HAP-1 (cell line): ENCODE results near the gene PHLPP1.
"Not testable (repeated sequence)": the region's sequence is repeated elsewhere in the genome, so short reads cannot be mapped to it uniquely, and the experiment has no call there.

Experiments
- DNase-seq, 2 experiments: peaks; one replicate each; pipeline ENCODE4 v3.0.0-alpha.2; 2016 to 2020; ENCODE audit warnings: low spot score in 2 of 2
- H3K27me3 ChIP-seq: fragments of 250-450 bp; sonication (Bioruptor Pico); 2 replicates; pipeline ENCODE4 v1.5.1; 2020; ENCODE audit warnings: low read depth, mild to moderate bottlenecking, moderate library complexity
- H3K36me3 ChIP-seq: fragments of 250-450 bp; sonication (Bioruptor Pico); replicated peaks from 2 replicates; pipeline ENCODE4 v1.5.1; 2020; ENCODE audit warnings: mild to moderate bottlenecking
- H3K4me1 ChIP-seq: fragments of 250-450 bp; sonication (Bioruptor Pico); 2 replicates; pipeline ENCODE4 v1.5.1; 2020; ENCODE audit warnings: mild to moderate bottlenecking
- H3K4me3 ChIP-seq: fragments of 250-450 bp; sonication (Bioruptor Pico); 2 replicates; pipeline ENCODE4 v1.5.1; 2020; ENCODE audit warnings: mild to moderate bottlenecking, moderate library complexity
- H3K9me3 ChIP-seq: fragments of 250-450 bp; sonication (Bioruptor Pico); 2 replicates; pipeline ENCODE4 v1.5.1; 2020; ENCODE audit warnings: mild to moderate bottlenecking, moderate library complexity
- in situ Hi-C: fragments of 300-500 bp; cut with MboI; formaldehyde crosslinking; loops from 3 replicates; pipeline ENCODE4 v1.14.3; 2020; ENCODE audit warnings: low sequenced_read_pairs, inconsistent platforms, mixed read lengths

PHLPP1 gene

DNA sequence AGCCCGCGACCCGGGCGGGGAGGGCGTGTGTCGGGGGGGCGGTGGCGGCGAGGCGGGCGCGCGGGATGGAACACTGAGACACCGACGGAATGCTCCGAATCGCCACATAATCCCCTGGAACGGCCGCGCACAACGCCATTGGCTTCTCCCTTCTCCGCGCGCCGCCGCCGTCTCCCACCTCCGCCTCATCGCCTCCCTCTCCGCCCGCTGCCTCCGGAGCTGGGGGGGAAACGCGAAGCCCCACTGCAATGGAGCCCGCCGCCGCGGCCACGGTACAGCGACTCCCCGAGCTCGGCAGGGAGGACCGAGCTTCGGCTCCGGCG lies at the start of gene PHLPP1:
PHLPP1 (plus strand) TSS at position 106 of the 323 bp plus-strand sequence; CDS start at position 249, 143 bp downstream.
- H3K27me3 ChIP-seq: no peaks in the 10 kb centered on the region

DNA sequence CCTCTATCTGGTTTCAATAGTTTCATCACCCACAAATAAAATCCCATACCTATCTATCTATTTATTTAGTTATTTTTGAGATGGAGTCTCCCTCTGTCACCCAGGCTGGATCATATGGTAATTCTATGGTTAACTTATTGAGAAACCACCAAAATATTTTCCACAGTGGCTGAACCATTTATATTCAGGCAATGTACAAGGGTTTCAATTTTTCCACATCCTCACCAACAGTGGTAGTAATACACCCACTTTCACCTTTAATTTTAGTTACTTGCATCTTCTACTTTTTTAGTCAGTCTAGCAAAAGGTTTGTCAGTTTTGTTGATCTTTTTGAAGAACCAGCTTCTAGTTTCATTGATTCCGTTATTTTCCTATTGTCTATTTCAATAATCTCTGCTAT lies 46.1 kb upstream of the PHLPP1 start:
- in situ Hi-C loops: no loop called here
- no peaks in the 10 kb centered on the region for H3K4me1 ChIP-seq
- no peak overlapping the region for H3K4me3 ChIP-seq
- DNase-seq: no peak
- H3K9me3 ChIP-seq: no peaks in the 10 kb centered on the region
- H3K36me3 ChIP-seq: no peaks in the 10 kb centered on the region
- no peaks in the 10 kb centered on the region for H3K27me3 ChIP-seq

More for the DNA sequence above, at the start of gene PHLPP1:
- Histone ChIP-seq H3K4me1 (peaks cover 7% of the 10 kb centered on the region), H3K9me3 (no peaks in the 10 kb centered on the region), H3K36me3 (no peaks in the 10 kb centered on the region), H3K4me3 (peak within 1 kb of the TSS; percentile 59)
- DNase-seq: no peak
- in situ Hi-C loops: loop anchor here (5.0 to 10.0 kb wide), 2 partner anchors 169 to 267 kb away; no protein-coding TSS in a partner anchor

DNA sequence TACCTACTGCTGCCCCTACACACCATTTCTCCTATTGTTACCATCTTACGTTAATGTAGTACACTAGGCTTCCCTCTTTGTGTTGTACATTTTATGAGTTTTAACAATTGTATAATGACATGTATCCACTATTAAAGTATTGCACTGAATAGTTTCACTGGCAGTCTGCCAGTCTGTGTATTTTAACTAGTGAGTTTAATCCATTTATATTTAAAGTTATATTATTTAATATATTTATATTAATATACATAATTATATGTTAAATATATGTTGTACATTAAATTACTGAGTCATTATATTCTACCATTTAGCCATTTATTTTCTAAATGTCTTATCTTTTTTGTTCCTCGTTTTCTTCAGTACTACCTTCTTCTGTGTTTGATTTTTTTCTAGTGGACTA lies 44.8 kb upstream of the PHLPP1 start:
- in situ Hi-C loops: no loop called here
- H3K36me3 ChIP-seq: no peaks in the 10 kb centered on the region
- no peaks in the 10 kb centered on the region for H3K9me3 ChIP-seq
- no peak for DNase-seq
- H3K27me3 ChIP-seq: no peaks in the 10 kb centered on the region
- H3K4me1 ChIP-seq: no peaks in the 10 kb centered on the region
- no peak overlapping the region for H3K4me3 ChIP-seq

DNA sequence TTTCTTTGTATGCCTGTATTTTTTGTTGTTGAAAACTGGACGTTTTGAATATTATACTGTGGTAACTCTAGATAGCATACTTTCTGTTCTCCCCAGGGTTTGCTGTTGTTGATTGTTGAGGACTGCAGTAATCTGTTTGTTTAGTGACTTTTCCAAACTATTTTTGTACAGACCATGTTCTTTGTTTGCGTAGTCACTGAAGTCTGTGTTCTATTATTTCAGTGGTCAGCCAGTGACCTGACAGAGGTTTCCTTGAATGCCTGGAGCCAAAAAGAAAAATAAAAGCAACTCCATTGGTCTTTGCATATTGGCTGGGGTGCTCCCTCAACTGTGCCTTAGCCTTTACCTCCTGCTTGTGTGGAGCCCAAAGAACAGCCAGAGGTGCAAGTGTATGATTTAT lies 42.7 kb upstream of the PHLPP1 start:
- Histone ChIP-seq H3K4me1 (no peaks in the 10 kb centered on the region), H3K4me3 (no peak overlapping the region), H3K36me3 (no peaks in the 10 kb centered on the region), H3K27me3 (no peaks in the 10 kb centered on the region), H3K9me3 (no peaks in the 10 kb centered on the region)
- in situ Hi-C loops: no loop called here
- no peak for DNase-seq

DNA sequence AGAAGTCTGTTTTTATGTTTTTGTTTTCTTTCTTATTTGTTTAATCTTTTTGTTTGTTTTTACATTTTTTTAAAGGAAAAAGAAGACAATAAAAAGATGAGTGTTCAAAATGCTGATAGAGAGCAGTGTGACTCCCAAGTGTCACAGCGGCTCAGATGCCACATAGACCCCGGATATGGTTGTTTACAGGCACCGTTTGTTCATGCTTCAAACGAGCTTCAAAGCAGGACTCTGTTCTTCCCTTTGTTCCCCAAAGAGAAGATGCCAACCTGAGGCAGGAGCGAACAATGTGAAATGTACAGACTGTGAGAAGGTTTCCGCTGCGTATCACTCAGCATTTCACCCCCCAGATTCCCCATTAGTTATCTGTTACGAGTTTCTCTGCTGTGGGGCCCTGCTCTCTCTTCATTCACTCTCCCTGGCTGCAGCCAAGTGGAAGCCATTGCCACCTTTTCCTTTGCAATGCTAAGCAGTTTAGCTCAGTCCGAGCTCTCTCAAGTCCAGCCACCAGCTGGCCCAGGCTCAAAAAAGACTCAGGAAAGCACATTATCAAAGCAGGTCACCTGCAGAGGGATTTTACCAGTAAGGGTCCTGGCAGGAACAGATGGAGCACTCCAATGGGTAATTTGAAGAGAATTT lies 36.4 kb upstream of the PHLPP1 start:
- no peaks in the 10 kb centered on the region for H3K9me3 ChIP-seq
- no peak for DNase-seq
- H3K27me3 ChIP-seq: no peaks in the 10 kb centered on the region
- in situ Hi-C loops: no loop called here
- no peaks in the 10 kb centered on the region for H3K36me3 ChIP-seq
- H3K4me1 ChIP-seq: no peaks in the 10 kb centered on the region
- H3K4me3 ChIP-seq: no peak overlapping the region

DNA sequence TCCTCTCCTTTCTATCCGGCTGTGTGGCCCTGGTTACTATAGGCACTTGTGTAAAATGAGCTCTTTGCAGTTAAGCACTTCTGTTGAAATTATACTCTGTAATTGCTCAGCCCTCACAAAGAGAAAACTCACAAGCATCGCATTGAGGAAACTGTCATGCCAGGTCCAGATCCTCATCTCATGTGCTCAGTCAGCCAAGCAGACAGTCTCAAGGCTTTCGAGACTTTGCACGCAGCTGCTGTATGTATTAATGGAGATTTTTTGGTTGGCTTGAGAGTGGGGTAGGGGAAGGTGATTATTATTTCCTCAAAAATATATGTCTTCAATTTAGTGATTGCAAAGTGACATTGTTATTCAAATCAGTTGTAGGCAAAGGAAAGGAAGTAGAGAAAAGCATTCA lies 33.0 kb upstream of the PHLPP1 start:
- in situ Hi-C loops: no loop called here
- DNase-seq: no peak
- Histone ChIP-seq H3K4me1 (no peaks in the 10 kb centered on the region), H3K9me3 (no peaks in the 10 kb centered on the region), H3K36me3 (no peaks in the 10 kb centered on the region), H3K4me3 (no peak overlapping the region), H3K27me3 (no peaks in the 10 kb centered on the region)

DNA sequence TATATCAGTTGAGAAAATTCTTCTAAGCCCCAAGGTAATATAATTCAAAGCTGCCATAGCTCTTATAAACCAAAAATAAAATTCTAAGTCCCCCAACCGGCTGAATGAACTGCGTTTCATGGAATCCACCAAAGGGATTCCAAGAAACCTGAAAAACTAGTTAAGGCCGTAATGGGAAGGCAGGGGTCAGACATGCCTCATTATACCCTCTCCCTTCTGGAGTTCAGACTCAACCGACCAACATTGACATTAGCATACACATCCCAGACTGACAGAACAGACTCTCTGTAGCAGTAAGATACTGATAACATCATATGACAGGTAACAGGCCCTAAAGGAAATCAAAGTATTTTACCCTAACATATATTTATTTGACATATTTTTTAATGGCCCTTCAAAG lies 31.4 kb upstream of the PHLPP1 start:
- Histone ChIP-seq H3K4me3 (no peak overlapping the region), H3K27me3 (no peaks in the 10 kb centered on the region), H3K36me3 (no peaks in the 10 kb centered on the region), H3K4me1 (no peaks in the 10 kb centered on the region), H3K9me3 (peaks cover under 1% of the 10 kb centered on the region; the same call in 1 of the 2 replicates)
- no peak for DNase-seq
- in situ Hi-C loops: no loop called here

DNA sequence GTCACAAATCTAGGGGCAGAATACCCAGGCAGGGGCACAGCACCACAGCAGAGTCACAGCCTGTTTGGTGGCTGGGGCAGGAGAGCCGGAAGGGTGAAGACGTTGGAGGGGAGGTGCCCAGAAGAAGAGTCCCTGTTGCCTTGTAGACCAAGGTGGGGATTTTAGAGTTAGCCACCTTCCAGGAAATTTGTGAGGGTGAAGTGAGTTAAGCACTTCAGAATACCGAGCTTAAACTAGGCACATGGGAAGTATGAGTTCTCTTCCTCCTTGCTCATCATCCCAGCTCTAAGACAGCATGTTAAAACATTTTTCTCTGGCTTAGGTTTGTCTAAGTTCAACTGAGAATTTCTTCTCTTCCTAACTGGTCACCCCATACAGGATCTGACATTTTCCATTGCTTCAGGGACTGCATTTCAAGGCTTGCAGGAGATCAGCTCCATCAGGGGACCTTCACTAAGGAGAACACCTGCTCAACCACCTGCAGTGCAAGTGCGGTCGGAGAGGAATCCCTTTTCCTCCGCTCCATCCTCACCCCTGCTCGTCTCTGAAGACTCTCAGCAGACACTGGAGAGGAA lies 26.5 kb upstream of the PHLPP1 start:
- Histone ChIP-seq H3K36me3 (no peaks in the 10 kb centered on the region), H3K4me1 (no peaks in the 10 kb centered on the region), H3K4me3 (no peak overlapping the region), H3K27me3 (no peaks in the 10 kb centered on the region), H3K9me3 (peaks cover 9% of the 10 kb centered on the region)
- DNase-seq: no peak
- in situ Hi-C loops: no loop called here

DNA sequence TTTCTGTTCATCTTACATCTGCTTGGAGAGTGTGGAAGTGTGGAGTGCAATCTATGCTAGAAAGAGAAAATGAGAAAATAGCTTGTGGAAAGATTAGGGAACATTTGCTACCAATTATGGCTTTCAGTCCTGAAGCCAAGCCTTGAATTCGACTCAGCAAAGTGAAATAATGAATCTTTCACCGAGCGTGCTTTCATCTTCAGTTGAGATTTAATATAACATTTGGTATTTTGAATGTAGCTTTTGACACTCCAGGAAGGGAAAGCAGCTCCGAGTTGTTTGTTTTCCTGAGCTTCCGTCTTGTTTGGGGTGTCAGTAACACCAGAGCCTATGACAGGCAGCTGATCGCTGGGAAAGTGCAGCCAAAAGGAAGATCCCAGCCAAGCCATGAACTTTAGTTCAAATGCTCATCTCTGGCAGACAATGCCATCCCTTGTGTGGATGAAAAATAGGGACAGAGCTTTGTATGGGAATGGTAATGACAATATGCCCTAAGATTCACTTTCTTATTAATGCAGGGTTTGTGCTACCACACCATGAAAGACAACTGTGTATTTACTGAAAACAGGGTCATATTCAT lies 25.0 kb upstream of the PHLPP1 start:
- in situ Hi-C loops: no loop called here
- DNase-seq: no peak
- Histone ChIP-seq H3K27me3 (no peaks in the 10 kb centered on the region), H3K36me3 (no peaks in the 10 kb centered on the region), H3K4me1 (no peaks in the 10 kb centered on the region), H3K4me3 (no peak overlapping the region), H3K9me3 (peaks cover 9% of the 10 kb centered on the region)

DNA sequence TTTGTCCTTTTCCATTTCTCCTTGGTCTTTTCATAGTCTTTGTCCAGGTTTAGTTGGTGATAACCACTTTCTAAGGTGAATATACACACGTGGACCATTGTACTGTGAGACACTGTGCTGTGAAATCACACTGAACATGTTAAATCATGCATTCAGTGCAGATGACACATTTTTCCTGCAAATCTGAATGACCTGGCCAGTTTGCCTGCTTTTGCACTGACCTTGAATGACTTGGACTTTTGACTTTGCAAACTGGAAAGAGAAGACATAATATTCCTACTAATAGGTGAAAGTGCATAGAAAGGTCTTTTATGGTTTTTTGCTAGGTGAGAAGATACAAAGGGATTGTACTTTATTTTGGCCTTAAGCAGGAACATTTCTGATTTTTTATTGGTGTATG lies 21.7 kb upstream of the PHLPP1 start:
- no peaks in the 10 kb centered on the region for H3K4me1 ChIP-seq
- H3K27me3 ChIP-seq: no peaks in the 10 kb centered on the region
- no peak overlapping the region for H3K4me3 ChIP-seq
- in situ Hi-C loops: no loop called here
- peaks cover 9% of the 10 kb centered on the region for H3K9me3 ChIP-seq
- no peak for DNase-seq
- H3K36me3 ChIP-seq: no peaks in the 10 kb centered on the region

DNA sequence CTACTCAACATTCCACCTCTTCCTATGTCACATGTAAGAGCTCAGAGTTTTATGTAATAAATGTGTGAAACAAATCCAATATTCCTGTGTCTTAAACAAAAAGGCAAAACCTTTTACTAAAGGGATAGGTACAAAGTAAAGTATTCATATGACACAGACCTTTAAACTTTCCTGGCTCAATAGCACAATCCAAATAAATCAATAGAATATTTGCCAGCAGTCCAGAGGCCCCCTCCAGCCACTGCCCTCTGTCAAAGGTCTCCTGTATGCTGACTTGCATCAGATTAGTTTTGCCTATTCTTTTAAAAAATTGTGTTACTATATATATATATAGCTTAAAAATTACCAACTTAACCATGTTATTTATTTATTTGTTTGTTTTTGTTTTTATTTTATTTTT lies 17.7 kb upstream of the PHLPP1 start:
- H3K27me3 ChIP-seq: no peaks in the 10 kb centered on the region
- no peak for DNase-seq
- H3K36me3 ChIP-seq: no peaks in the 10 kb centered on the region
- in situ Hi-C loops: no loop called here
- H3K9me3 ChIP-seq: no peaks in the 10 kb centered on the region
- H3K4me3 ChIP-seq: no peak overlapping the region
- H3K4me1 ChIP-seq: no peaks in the 10 kb centered on the region

DNA sequence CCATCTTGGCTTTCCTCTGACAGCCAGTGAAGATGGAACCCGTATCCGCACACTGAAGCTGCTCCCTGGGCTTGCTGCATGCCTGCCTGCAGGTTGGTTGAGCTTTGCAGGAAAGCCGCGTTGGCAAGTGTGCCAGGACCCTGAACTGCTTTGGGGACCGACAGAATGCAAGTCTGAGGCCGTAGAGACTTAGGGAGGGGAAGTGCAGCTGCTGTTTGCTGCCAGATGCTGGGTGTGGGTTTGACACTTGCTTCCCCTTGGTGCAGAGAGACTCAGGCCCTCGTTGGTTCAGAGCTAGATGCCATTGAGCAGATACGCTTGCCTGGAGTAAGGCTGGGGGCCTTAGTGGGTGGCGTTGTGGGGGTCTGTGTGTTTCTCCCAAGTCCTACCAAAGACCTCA lies 13.1 kb upstream of the PHLPP1 start:
- no peaks in the 10 kb centered on the region for H3K27me3 ChIP-seq
- no peak for DNase-seq
- no peaks in the 10 kb centered on the region for H3K36me3 ChIP-seq
- no peaks in the 10 kb centered on the region for H3K9me3 ChIP-seq
- H3K4me1 ChIP-seq: no peaks in the 10 kb centered on the region
- H3K4me3 ChIP-seq: no peak overlapping the region
- in situ Hi-C loops: no loop called here

DNA sequence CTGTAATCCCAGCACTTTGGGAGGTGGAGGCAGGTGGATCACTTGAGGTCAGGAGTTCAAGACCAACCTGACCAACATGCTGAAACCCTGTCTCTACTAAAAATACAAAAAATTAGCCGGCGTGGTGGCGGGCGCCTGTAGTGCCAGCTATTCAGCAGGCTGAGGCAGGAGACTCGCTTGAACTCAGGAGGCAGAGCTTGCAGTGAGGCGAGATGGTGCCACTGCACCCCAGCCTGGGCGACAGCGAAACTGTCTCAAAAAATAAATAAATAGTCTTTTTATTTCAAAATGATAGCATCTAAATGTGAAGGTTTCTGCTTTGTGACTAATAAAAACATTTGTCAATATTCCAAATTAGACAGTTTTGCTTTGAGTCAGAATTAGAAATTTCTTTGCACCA lies 8.5 kb upstream of the PHLPP1 start:
- in situ Hi-C loops, H3K27me3 ChIP-seq: not testable (repeated sequence)

DNA sequence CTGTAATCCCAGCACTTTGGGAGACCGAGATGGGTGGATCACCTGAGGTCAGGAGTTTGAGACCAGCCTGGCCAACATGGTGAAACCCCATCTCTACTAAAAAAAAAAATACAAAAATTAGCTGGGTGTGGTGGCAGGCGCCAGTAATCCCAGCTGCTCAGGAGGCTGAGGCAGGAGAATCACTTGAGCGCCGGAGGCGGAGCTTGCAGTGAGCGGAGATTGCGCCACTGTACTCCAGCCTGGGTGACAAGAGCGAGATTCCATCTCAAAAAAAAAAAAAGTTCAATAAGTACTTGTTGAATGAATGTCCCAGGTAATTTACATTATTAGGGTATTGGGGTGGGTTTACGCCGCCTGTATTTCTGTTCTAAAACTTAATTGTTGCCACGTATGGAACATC lies 5.4 kb upstream of the PHLPP1 start:
- H3K4me3 ChIP-seq, H3K9me3 ChIP-seq, H3K36me3 ChIP-seq, H3K4me1 ChIP-seq, H3K27me3 ChIP-seq, DNase-seq: not testable (repeated sequence)
- in situ Hi-C loops: loop anchor here (10.0 kb wide), 1 partner anchor 175 kb away; no protein-coding TSS in a partner anchor

More for the DNA sequence above, 8.5 kb upstream of the PHLPP1 start:
- H3K9me3 ChIP-seq, H3K36me3 ChIP-seq, H3K4me3 ChIP-seq, H3K4me1 ChIP-seq, DNase-seq: not testable (repeated sequence)
